Stimulated activated CD4-positive, alpha-beta T cell treated with anti-CD3 and anti-CD28 coated beads, Interleukin-15, amount 100 ng/mL, for 24 hours (primary cell): ENCODE results near the gene HPF1.
A peak's percentile ranks its signal among the peaks of the same experiment; 100 is the strongest.
"Not testable (repeated sequence)": the region's sequence is repeated elsewhere in the genome, so short reads cannot be mapped to it uniquely, and the experiment has no call there.

Experiments
- DNase-seq: peaks from one replicate; pipeline ENCODE4 v3.0.0-alpha.2; 2020

HPF1 gene

GRCh38 chr4:169757575-169758184 is at the start of gene HPF1:
Gene HPF1 (minus strand): TSS chr4:169757944. CDS start chr4:169757877, 67 bp downstream.
- peak; percentile 98 for DNase-seq

GRCh38 chr4:169806770-169807169 is 49.0 kb upstream of the HPF1 start:
- DNase-seq = not testable (repeated sequence)

- no peak for DNase-seq
Measured at GRCh38 chr4:169803413-169803812, 45.7 kb upstream of the HPF1 start.

GRCh38 chr4:169802873-169803272 is 45.1 kb upstream of the HPF1 start:
- no peak for DNase-seq

GRCh38 chr4:169800541-169800940 is 42.8 kb upstream of the HPF1 start:
- no peak for DNase-seq

GRCh38 chr4:169799260-169799659 is 41.5 kb upstream of the HPF1 start:
- DNase-seq = no peak

GRCh38 chr4:169795585-169795984 is 37.8 kb upstream of the HPF1 start:
- DNase-seq = no peak

GRCh38 chr4:169791527-169792156 is 33.9 kb upstream of the HPF1 start:
- peak; percentile 35 for DNase-seq

- no peak for DNase-seq
Measured at GRCh38 chr4:169791062-169791461, 33.3 kb upstream of the HPF1 start.

GRCh38 chr4:169774466-169775445 is 17.0 kb upstream of the HPF1 start:
- DNase-seq = peak; percentile 30

- DNase-seq = no peak
Measured at GRCh38 chr4:169773889-169774288, 16.1 kb upstream of the HPF1 start.

GRCh38 chr4:169771556-169772080 is 13.9 kb upstream of the HPF1 start:
- DNase-seq = not testable (repeated sequence)

GRCh38 chr4:169770416-169770815 is 12.7 kb upstream of the HPF1 start:
- DNase-seq = no peak

- no peak for DNase-seq
Measured at GRCh38 chr4:169768385-169768784, 10.6 kb upstream of the HPF1 start.

- DNase-seq = no peak
Measured at GRCh38 chr4:169766741-169767140, 9.0 kb upstream of the HPF1 start.

GRCh38 chr4:169765835-169766234 is 8.1 kb upstream of the HPF1 start:
- DNase-seq = no peak

- no peak for DNase-seq
Measured at GRCh38 chr4:169761846-169762245, 4.1 kb upstream of the HPF1 start.

- no peak for DNase-seq
Measured at GRCh38 chr4:169758401-169758962, 738 bp upstream of the HPF1 start.

- DNase-seq = no peak
Measured at GRCh38 chr4:169756971-169757574, 671 bp downstream of the HPF1 start.

- DNase-seq = no peak
Measured at GRCh38 chr4:169745291-169745690, 12.5 kb downstream of the HPF1 start.

- DNase-seq = no peak
Measured at GRCh38 chr4:169744601-169745000, 13.1 kb downstream of the HPF1 start.

GRCh38 chr4:169741569-169741968 is 16.2 kb downstream of the HPF1 start:
- DNase-seq = no peak

GRCh38 chr4:169738604-169739003 is 19.1 kb downstream of the HPF1 start:
- not testable (repeated sequence) for DNase-seq
